ENCODE data around the gene CFAP251.
"Not testable (repeated sequence)": the region's sequence is repeated elsewhere in the genome, so short reads cannot be mapped to it uniquely, and the experiment has no call there.

The CFAP251 gene

GRCh38 chr12:121911824-121912585 is 6.4 kb upstream of the CFAP251 start:
- no peak for DNase-seq (ENCODE audit: low spot score)

- DNase-seq (ENCODE audit: low spot score): no peak
Observed at GRCh38 chr12:121915841-121916321, 2.5 kb upstream of the CFAP251 start.

GRCh38 chr12:121916719-121917118 is 1.7 kb upstream of the CFAP251 start:
- no peak for DNase-seq (ENCODE audit: low spot score)

GRCh38 chr12:121918679-121919038 is 267 bp downstream of the CFAP251 start:
- DNase-seq (ENCODE audit: low spot score): no peak

- DNase-seq (ENCODE audit: low spot score): no peak
Observed at GRCh38 chr12:121921066-121921465, 2.7 kb downstream of the CFAP251 start.

GRCh38 chr12:121925358-121925695 is 6.9 kb downstream of the CFAP251 start:
- no peak for DNase-seq (ENCODE audit: low spot score)

GRCh38 chr12:121926874-121927706 is 8.7 kb downstream of the CFAP251 start:
- no peak for DNase-seq (ENCODE audit: low spot score)

GRCh38 chr12:121927813-121928212 is 9.4 kb downstream of the CFAP251 start:
- no peak for DNase-seq (ENCODE audit: low spot score)

GRCh38 chr12:121929545-121929944 is 11.2 kb downstream of the CFAP251 start:
- not testable (repeated sequence) for DNase-seq (ENCODE audit: low spot score)

GRCh38 chr12:121930862-121931261 is 12.5 kb downstream of the CFAP251 start:
- DNase-seq (ENCODE audit: low spot score): no peak

- DNase-seq (ENCODE audit: low spot score): no peak
Observed at GRCh38 chr12:121932176-121932536, 13.8 kb downstream of the CFAP251 start.

GRCh38 chr12:121932914-121933521 is 14.6 kb downstream of the CFAP251 start:
- DNase-seq (ENCODE audit: low spot score): no peak

GRCh38 chr12:121933522-121934308 is 15.3 kb downstream of the CFAP251 start:
- no peak for DNase-seq (ENCODE audit: low spot score)

GRCh38 chr12:121934309-121934664 is 15.9 kb downstream of the CFAP251 start:
- no peak for DNase-seq (ENCODE audit: low spot score)

GRCh38 chr12:121937654-121938053 is 19.3 kb downstream of the CFAP251 start:
- no peak for DNase-seq (ENCODE audit: low spot score)

GRCh38 chr12:121939186-121939585 is 20.8 kb downstream of the CFAP251 start:
- DNase-seq (ENCODE audit: low spot score): no peak

GRCh38 chr12:121939992-121940766 is 21.8 kb downstream of the CFAP251 start:
- no peak for DNase-seq (ENCODE audit: low spot score)

- DNase-seq (ENCODE audit: low spot score): no peak
Observed at GRCh38 chr12:121942145-121942718, 23.8 kb downstream of the CFAP251 start.

GRCh38 chr12:121943926-121944325 is 25.5 kb downstream of the CFAP251 start:
- no peak for DNase-seq (ENCODE audit: low spot score)

GRCh38 chr12:121946313-121947025 is 28.1 kb downstream of the CFAP251 start:
- DNase-seq (ENCODE audit: low spot score): no peak

All from hepatic stellate cell (primary cell).